OCI-LY7 (cell line): ENCODE measurements around the gene OR5AP2.

Source experiments
- EZH2phosphoT487 ChIP-seq: fragments of 200-600 bp; sonication (generic); IDR thresholded peaks from 2 replicates; pipeline ENCODE4 v1.6.1; 2018; ENCODE audit warnings: low read depth, borderline replicate concordance, mild to moderate bottlenecking, mixed run types, antibody characterized with exemption, low read length, moderate library complexity, mixed read lengths
- TF ChIP-seq, protein P1 (sequence below): fragments of 200-600 bp; sonication (generic); conservative IDR thresholded peaks from 2 replicates; pipeline ENCODE4 v1.5.1; 2014; ENCODE audit warnings: mild to moderate bottlenecking, antibody characterized with exemption, low read length, moderate library complexity, mixed read lengths

DNA sequence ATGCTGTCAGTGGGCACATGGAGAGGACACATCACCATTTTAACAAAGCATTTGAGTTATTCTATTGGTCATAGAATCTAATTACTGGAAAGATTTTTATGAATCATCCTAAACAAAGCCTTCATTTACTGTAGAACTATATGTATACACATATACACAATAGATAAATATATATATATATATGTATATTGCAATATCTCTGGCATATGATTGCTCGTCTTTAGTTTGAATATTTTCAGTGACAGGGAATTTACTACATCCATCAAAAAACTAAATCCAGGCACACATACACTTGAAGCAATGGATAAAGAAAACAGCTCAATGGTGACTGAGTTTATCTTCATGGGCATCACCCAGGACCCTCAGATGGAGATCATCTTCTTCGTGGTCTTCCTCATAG is 21.1 kb upstream of the OR5AP2 start, which contains the start of gene OR5AR1:
- no peak for TF ChIP-seq EZH2phosphoT487
- TF ChIP-seq, protein P1, sequence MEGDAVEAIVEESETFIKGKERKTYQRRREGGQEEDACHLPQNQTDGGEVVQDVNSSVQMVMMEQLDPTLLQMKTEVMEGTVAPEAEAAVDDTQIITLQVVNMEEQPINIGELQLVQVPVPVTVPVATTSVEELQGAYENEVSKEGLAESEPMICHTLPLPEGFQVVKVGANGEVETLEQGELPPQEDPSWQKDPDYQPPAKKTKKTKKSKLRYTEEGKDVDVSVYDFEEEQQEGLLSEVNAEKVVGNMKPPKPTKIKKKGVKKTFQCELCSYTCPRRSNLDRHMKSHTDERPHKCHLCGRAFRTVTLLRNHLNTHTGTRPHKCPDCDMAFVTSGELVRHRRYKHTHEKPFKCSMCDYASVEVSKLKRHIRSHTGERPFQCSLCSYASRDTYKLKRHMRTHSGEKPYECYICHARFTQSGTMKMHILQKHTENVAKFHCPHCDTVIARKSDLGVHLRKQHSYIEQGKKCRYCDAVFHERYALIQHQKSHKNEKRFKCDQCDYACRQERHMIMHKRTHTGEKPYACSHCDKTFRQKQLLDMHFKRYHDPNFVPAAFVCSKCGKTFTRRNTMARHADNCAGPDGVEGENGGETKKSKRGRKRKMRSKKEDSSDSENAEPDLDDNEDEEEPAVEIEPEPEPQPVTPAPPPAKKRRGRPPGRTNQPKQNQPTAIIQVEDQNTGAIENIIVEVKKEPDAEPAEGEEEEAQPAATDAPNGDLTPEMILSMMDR = no peak
